Measurements from ENCODE around the gene SLC27A5.

The SLC27A5 gene

DNA sequence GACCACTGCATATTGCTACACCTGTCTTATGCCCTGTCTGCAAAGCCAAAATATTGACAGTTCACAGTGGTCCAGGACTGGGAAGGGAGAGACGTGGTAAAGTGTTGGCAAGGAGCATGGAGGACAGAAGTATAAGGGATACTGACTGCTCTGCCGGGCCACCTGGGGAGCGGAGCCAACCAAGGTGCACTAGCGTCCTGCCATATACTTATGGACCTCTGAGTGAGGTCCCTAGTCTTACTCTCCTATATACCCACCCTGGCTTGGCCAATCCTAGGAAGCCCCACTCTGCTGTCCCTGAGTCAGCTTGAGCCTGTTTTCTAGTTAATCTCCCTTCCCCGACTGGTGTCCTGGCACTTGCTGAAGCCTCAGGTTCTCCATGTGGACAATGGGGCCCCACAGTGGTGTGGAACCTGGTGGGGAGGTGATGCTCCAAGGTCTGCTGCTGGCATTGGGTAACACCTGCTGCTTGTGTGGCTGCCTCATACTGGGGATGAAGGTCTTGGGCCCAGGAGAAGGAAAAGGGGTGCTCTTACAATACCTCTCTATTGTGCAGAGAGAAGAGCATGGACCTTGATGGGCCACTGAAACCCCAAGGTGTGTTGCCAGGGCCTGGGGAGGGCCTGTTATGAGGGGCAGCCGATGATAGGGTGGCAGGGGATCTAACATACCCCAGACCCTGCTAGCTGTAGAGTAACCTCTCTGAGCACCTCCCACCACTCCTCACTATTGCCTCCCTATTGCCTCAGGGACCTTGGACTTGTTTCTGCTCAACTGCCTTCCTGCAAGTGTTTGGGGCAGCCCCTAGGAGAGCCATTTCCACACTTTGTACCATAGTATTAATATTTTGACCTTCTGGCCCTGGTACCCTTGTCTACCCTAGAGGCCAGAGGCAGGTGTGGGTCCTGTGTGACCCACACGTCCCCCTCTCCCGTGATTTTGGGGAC is 25.3 kb upstream of the SLC27A5 start:
- no peak for DNase-seq (ENCODE audit: low read depth)
- H3K4me3 ChIP-seq (ENCODE audit: control insufficient read depth, low read depth, low read length): no peak overlapping the region
- TF ChIP-seq, protein P1, sequence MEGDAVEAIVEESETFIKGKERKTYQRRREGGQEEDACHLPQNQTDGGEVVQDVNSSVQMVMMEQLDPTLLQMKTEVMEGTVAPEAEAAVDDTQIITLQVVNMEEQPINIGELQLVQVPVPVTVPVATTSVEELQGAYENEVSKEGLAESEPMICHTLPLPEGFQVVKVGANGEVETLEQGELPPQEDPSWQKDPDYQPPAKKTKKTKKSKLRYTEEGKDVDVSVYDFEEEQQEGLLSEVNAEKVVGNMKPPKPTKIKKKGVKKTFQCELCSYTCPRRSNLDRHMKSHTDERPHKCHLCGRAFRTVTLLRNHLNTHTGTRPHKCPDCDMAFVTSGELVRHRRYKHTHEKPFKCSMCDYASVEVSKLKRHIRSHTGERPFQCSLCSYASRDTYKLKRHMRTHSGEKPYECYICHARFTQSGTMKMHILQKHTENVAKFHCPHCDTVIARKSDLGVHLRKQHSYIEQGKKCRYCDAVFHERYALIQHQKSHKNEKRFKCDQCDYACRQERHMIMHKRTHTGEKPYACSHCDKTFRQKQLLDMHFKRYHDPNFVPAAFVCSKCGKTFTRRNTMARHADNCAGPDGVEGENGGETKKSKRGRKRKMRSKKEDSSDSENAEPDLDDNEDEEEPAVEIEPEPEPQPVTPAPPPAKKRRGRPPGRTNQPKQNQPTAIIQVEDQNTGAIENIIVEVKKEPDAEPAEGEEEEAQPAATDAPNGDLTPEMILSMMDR (IDR thresholded peaks at IDR 0.05; ENCODE audit: control insufficient read depth, insufficient read depth, low read depth, low read length, missing control alignments): no peak

DNA sequence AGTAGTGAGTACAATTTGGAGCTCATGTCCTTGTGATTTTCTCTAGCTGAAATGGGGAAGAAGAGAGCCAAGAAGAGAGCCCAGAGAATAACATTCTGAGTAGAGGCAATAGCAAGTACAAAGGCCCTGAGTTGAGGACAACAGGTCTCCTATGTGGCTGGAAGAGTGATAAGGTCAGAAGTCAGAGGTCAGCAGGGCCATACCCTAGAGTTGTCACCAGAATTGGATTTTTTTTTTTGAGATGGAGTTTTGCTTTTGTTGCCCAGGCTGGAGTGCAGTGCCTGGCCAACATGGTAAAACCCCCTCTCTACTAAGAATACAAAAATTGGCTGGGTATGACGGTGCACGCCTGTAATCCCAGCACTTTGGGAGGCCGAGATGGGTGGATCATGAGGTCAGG is 24.1 kb upstream of the SLC27A5 start:
- no peak for DNase-seq (ENCODE audit: low read depth)
- H3K4me3 ChIP-seq (ENCODE audit: control insufficient read depth, low read depth, low read length): no peak overlapping the region
- TF ChIP-seq, protein P1 (IDR thresholded peaks at IDR 0.05; ENCODE audit: control insufficient read depth, insufficient read depth, low read depth, low read length, missing control alignments): no peak

DNA sequence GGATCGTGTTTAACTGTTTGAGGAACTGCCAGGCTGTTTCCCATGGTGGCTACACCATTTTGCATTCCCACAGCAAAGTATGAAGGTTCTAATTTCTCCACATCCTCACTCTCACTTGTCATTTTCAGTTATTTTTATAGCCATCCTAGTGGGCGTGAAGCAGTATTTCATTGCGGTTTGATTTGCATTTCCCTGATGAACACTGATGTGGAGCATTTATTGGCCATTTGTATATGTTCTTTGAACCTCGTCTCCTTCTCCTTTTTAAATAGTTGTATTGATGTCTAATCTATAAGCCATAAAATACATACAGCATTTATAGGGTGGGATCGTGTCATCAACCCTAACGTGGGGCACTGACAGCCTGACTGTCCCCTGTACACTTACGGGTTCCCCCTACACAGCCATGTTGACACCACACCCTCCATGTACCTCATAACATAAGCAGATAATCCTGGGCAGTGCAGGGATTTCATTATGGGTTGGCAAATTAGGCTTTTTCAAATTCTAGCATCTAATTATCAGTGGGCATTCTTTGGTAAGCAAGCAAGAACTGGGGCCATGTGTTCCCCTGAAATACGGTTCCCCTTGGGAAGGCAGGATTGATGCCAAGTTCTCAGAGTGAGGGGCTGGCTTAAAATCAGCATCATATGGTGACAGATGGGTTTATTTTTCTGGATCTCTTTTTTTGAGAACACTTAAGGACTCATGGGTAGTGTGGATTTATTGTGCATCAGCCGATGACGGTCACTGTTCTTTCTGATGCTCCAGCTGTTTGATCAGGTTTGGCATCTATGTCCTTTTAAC is 19.4 kb upstream of the SLC27A5 start:
- H3K4me3 ChIP-seq (ENCODE audit: control insufficient read depth, low read depth, low read length): no peak overlapping the region
- TF ChIP-seq, protein P1 (IDR thresholded peaks at IDR 0.05; ENCODE audit: control insufficient read depth, insufficient read depth, low read depth, low read length, missing control alignments): no peak
- DNase-seq (ENCODE audit: low read depth): no peak

DNA sequence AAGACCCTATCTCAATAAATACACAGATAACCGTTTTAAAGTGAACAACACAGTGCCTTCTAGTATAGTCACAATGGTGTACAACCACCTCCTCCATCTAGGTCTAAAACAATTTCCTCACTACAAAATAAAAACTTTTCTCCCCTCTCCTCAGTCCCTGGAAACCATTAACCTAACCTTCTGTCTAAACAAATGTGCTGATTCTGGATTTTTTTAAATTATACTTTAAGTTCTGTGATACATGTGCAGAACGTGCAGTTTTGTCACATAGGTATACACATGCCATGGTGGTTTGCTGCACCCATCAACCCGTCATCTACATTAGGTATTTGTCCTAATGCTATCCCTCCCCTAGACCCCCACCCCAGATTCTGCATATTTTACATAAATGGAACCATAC is 17.6 kb upstream of the SLC27A5 start:
- DNase-seq (ENCODE audit: low read depth): no peak
- H3K4me3 ChIP-seq (ENCODE audit: control insufficient read depth, low read depth, low read length): no peak overlapping the region
- TF ChIP-seq, protein P1 (IDR thresholded peaks at IDR 0.05; ENCODE audit: control insufficient read depth, insufficient read depth, low read depth, low read length, missing control alignments): no peak

DNA sequence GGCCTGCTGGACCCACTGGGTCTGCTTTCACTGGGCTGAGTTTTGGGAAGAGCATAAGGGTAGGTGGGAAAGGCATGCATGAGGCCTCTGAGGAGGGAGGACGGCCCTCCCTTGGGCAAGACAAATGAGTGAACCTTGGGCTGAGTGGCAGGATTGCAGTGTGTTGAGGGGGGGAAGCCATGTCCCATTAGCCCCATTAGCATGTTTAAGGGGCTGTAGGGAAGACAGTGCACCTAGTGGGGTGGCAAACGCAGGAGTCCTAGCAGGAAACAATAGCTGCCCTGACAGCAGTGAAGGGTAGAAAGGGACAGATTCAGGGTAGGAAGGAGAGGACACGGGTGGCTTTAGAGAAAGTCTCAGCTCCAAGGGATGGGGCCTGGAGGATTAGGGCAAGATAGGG is 10.9 kb upstream of the SLC27A5 start:
- DNase-seq (ENCODE audit: low read depth): no peak
- TF ChIP-seq, protein P1 (IDR thresholded peaks at IDR 0.05; ENCODE audit: control insufficient read depth, insufficient read depth, low read depth, low read length, missing control alignments): no peak
- H3K4me3 ChIP-seq (ENCODE audit: control insufficient read depth, low read depth, low read length): no peak overlapping the region

DNA sequence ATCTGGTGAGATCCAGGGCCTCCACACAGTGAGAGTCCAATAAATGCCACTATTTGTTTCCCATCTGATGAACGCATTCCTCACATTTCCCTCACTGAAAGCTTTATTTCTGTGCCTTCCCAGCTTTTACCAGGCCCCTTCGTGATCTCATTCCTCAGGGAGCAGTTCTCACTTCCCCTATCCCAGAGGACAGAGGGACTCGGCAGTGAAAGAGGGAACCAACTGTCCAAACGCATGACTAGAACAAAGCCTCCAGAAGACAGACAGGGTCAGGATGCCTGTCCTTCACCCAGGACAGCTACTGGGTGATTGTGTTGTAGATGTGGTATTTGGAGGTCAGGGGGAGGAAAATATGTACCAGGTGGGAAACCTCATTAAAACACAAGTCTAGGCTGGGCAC is 9.9 kb upstream of the SLC27A5 start:
- DNase-seq (ENCODE audit: low read depth): no peak
- H3K4me3 ChIP-seq (ENCODE audit: control insufficient read depth, low read depth, low read length): no peak overlapping the region
- TF ChIP-seq, protein P1 (IDR thresholded peaks at IDR 0.05; ENCODE audit: control insufficient read depth, insufficient read depth, low read depth, low read length, missing control alignments): no peak
